Testis (tissue), 3 donors: ENCODE results near the gene SLC6A7. TPM values are rescaled to one million over a fixed set of nuclear protein-coding genes. Genes with fewer than 3 reads are reported as not detected.

Source experiments
- DNase-seq: peaks from one replicate; pipeline ENCODE4 v3.0.0-alpha.2; 2019
- H3K27ac ChIP-seq, 2 donors: fragments of 200-600 bp; sonication (generic); one replicate each; pipeline ENCODE4 v1.5.1; 2019
- H3K27me3 ChIP-seq: fragments of 200-600 bp; sonication (generic); one replicate; pipeline ENCODE4 v1.5.1; 2019
- H3K36me3 ChIP-seq: fragments of 200-600 bp; sonication (generic); one replicate; pipeline ENCODE4 v1.5.1; 2017; ENCODE audit warnings: low read depth; ENCODE audit errors: missing control alignments
- H3K4me1 ChIP-seq: fragments of 200-600 bp; sonication (generic); one replicate; pipeline ENCODE4 v1.5.1; 2019
- H3K4me3 ChIP-seq, 2 donors: fragments of 200-600 bp; sonication (generic); one replicate each; pipeline ENCODE4 v1.5.1; 2017 to 2019
- H3K9me3 ChIP-seq: fragments of 200-600 bp; sonication (generic); one replicate; pipeline ENCODE4 v1.5.1; 2017
- CTCF ChIP-seq, 3 experiments: fragments of 450-650 bp in 2 of 3; fragments of 200-600 bp in 1 of 3; sonication (generic) in 1 of 3; IDR thresholded peaks; one replicate each; pipeline ENCODE4 v1.5.1; 2016 to 2019; ENCODE audit warnings: antibody characterized with exemption in 3 of 3, mild to moderate bottlenecking in 2 of 3, moderate library complexity in 1 of 3
- POLR2A ChIP-seq: fragments of 450-650 bp; IDR thresholded peaks from one replicate; pipeline ENCODE4 v1.6.1; 2017; ENCODE audit warnings: antibody characterized with exemption, mild to moderate bottlenecking, moderate library complexity
- WGBS, 2 donors: methylation state at CpG; one replicate each; pipeline ENCODE4 v1.1.5; 2018; 5-methylcytosine and 5-hydroxymethylcytosine counted together
- intact Hi-C: fragments of 100-400 bp; cut with DNase I; formaldehyde crosslinking; loops from one replicate; pipeline ENCODE4 v1.15.1; 2023; ENCODE audit warnings: low total_unique reads
- polyA plus RNA-seq: library from polyadenylated mRNA; stranded (reverse); fragments of 350-450 nt; fragmentation: Illumina TruSeq; extraction: RNeasy Lipid Tissue Mini Kit (QIAGEN cat#74804); gene quantifications from one replicate; pipeline ENCODE4 v1.2.3, GENCODE V29; 2014; ENCODE audit warnings: low read depth, low replicate concordance; ENCODE audit not compliant: insufficient read depth
- total RNA-seq, 2 donors: library from RNA; depleted of rRNA; stranded (reverse); fragments of >200 nt; gene quantifications; one replicate each; pipeline ENCODE4 v1.2.3, GENCODE V29; 2016

The SLC6A7 gene
- total and polyA plus RNA-seq, 3 donors from 2014 or later: 0.12 TPM; not detected in 2

GRCh38 chr5:150244209-150244608 lies 54.3 kb downstream of the SLC6A7 start:
- no peaks in the 10 kb centered on the region for H3K9me3 ChIP-seq
- H3K4me3 ChIP-seq: no peak overlapping the region
- no peaks in the 10 kb centered on the region for H3K27me3 ChIP-seq
- peaks cover 5% of the 10 kb centered on the region for H3K4me1 ChIP-seq
- no peak overlapping the region for H3K27ac ChIP-seq
- DNase-seq: no peak
- intact Hi-C loops: no loop called here
- no peaks in the 10 kb centered on the region for H3K36me3 ChIP-seq
- TF ChIP-seq POLR2A: no peak
- no peak for TF ChIP-seq CTCF (IDR thresholded peaks at IDR 0.05)
- 71 to 82% methylated on average over 7 of the region's 7 CpGs for WGBS, 2 donors

GRCh38 chr5:150245111-150245789 lies 55.4 kb downstream of the SLC6A7 start:
- Histone ChIP-seq H3K4me1 (peaks cover 5% of the 10 kb centered on the region), H3K4me3 (no peak overlapping the region), H3K36me3 (no peaks in the 10 kb centered on the region), H3K9me3 (no peaks in the 10 kb centered on the region), H3K27me3 (no peaks in the 10 kb centered on the region), H3K27ac (no peak overlapping the region)
- TF ChIP-seq CTCF (IDR thresholded peaks at IDR 0.05) (no peak), POLR2A (no peak)
- WGBS, 2 donors: 61 to 63% methylated on average over 9 to 18 of the region's 18 CpGs
- intact Hi-C loops: no loop called here
- DNase-seq: peak; percentile 23

DNA sequence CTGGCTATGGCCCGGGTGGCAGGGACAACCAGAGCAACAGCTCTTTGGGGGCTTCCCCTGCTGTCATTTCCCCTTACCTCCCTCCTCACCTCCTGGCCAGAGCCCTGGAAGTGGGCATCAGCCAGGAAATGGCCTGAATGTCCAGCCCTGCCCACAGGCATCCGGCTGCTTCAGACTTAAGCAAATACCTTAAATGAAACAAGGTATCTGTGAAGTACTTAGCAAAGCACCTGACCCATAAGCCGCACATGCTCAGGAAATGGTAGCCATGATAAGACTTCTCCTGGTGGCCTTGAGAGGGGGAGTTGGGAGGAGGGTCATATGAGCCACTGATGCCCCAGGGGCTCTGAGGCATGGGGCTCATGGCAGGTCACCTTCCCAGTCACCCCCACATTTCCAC lies 55.9 kb downstream of the SLC6A7 start:
- TF ChIP-seq POLR2A (no peak), CTCF (IDR thresholded peaks at IDR 0.05) (no peak)
- H3K4me1 ChIP-seq: peaks cover 5% of the 10 kb centered on the region
- no peak for DNase-seq
- intact Hi-C loops: no loop called here
- no peak overlapping the region for H3K27ac ChIP-seq
- H3K36me3 ChIP-seq: no peaks in the 10 kb centered on the region
- WGBS, 2 donors: 82 to 100% methylated on average over 2 to 3 of the region's 3 CpGs
- H3K4me3 ChIP-seq: no peak overlapping the region
- no peaks in the 10 kb centered on the region for H3K27me3 ChIP-seq
- H3K9me3 ChIP-seq: no peaks in the 10 kb centered on the region

DNA sequence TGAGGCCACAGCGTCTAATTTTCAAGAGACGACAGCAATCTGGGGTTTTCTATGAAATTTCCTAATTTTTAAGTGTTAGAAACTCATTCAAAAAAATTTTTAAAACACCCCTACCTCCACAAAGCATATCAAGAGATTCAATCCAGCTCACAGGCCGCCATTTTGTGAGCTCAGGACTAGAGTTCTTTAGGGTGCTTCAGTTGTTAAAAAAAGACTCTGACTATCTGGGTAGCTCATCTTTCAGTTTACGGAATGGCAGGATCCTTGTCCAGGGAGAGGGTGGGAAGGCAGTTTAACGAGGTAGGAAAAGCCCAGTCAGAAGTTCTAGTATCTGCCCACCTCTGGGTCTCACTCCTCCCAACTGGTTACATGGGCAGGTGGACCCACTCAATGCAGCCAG lies 56.6 kb downstream of the SLC6A7 start:
- TF ChIP-seq CTCF (IDR thresholded peaks at IDR 0.05) (no peak), POLR2A (no peak)
- intact Hi-C loops: no loop called here
- Histone ChIP-seq H3K36me3 (no peaks in the 10 kb centered on the region), H3K27ac (no peak overlapping the region), H3K9me3 (no peaks in the 10 kb centered on the region), H3K4me3 (no peak overlapping the region), H3K4me1 (peaks cover 5% of the 10 kb centered on the region), H3K27me3 (no peaks in the 10 kb centered on the region)
- WGBS, 2 donors: 92 to 98% methylated on average over 5 of the region's 5 CpGs
- no peak for DNase-seq

DNA sequence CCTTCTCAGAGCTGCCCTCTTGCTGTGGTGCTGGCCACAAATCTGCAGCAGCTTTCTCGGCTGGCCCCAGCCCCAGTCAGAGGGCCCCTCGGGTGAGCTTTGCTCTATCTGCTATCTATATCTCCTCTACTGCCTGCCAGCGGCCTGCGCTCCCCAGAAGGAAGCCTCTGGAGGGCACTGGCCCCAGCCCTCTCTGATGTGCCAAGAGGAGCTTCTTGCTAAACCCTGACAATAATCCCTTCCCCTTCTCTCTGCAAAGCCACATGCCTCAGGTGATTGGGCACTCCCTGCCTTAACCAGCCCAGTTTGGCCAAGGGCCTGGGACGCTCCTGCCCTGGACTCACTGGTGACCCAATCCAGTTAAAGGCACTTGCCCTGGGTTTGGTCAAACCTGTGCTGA lies 57.0 kb downstream of the SLC6A7 start:
- Histone ChIP-seq H3K27me3 (no peaks in the 10 kb centered on the region), H3K9me3 (no peaks in the 10 kb centered on the region), H3K4me1 (peaks cover 5% of the 10 kb centered on the region), H3K36me3 (no peaks in the 10 kb centered on the region), H3K27ac (no peak overlapping the region), H3K4me3 (no peak overlapping the region)
- TF ChIP-seq POLR2A (no peak), CTCF (IDR thresholded peaks at IDR 0.05) (no peak)
- DNase-seq: no peak
- 78 to 83% methylated on average over 4 to 5 of the region's 5 CpGs for WGBS, 2 donors
- intact Hi-C loops: no loop called here
